GM12801 (cell line): ENCODE measurements around the gene SAMD13.

ENCODE experiments used
- CTCF ChIP-seq: IDR thresholded peaks from one replicate; pipeline ENCODE4 v1.5.1; 2011; ENCODE audit warnings: control low read depth; ENCODE audit not compliant: insufficient read length; ENCODE audit errors: extremely low read depth

The SAMD13 gene

GRCh38 chr1:84269306-84269705, 32.2 kb upstream of the SAMD13 start:
- no peak for TF ChIP-seq CTCF

GRCh38 chr1:84271441-84272151, 29.9 kb upstream of the SAMD13 start:
- TF ChIP-seq CTCF, result no peak

- no peak for TF ChIP-seq CTCF
Measured at GRCh38 chr1:84272401-84272800, 29.1 kb upstream of the SAMD13 start.

GRCh38 chr1:84277343-84278059, 24.0 kb upstream of the SAMD13 start:
- no peak for TF ChIP-seq CTCF

- TF ChIP-seq CTCF, result no peak
Measured at GRCh38 chr1:84278905-84279304, 22.6 kb upstream of the SAMD13 start.

- TF ChIP-seq CTCF, result no peak
Measured at GRCh38 chr1:84280912-84281311, 20.6 kb upstream of the SAMD13 start.

- no peak for TF ChIP-seq CTCF
Measured at GRCh38 chr1:84282780-84283333, 18.7 kb upstream of the SAMD13 start.
